Measurements from ENCODE around the gene ENOPH1.

The ENOPH1 gene

GRCh38 chr4:82436780-82437179 is 6.4 kb downstream of the ENOPH1 start:
- Histone ChIP-seq H3K4me3 (IDR thresholded peaks at IDR 0.05; ENCODE audit: insufficient read depth, low read depth, low read length) (no peak overlapping the region), H3K36me3 (ENCODE audit: insufficient read depth) (peaks cover 9% of the 10 kb centered on the region; the same call in 1 of the 2 replicates), H2AFZ (ENCODE audit: low read depth) (no peak overlapping the region), H3K9ac (no peak overlapping the region), H4K20me1 (ENCODE audit: insufficient read depth) (peaks cover 14% of the 10 kb centered on the region), H3K4me2 (no peak overlapping the region), H3K4me1 (ENCODE audit: low read depth, poor library complexity, severe bottlenecking) (peaks cover 17% of the 10 kb centered on the region), H3K27me3 (ENCODE audit: insufficient read depth, low read depth) (no peaks in the 10 kb centered on the region), H3K79me2 (ENCODE audit: insufficient read depth, low read depth) (peaks cover 97% of the 10 kb centered on the region), H3K27ac (no peak overlapping the region)
- no peak for TF ChIP-seq CTCF (conservative IDR thresholded peaks at IDR 0.05; ENCODE audit: low read depth, low read length)

DNA sequence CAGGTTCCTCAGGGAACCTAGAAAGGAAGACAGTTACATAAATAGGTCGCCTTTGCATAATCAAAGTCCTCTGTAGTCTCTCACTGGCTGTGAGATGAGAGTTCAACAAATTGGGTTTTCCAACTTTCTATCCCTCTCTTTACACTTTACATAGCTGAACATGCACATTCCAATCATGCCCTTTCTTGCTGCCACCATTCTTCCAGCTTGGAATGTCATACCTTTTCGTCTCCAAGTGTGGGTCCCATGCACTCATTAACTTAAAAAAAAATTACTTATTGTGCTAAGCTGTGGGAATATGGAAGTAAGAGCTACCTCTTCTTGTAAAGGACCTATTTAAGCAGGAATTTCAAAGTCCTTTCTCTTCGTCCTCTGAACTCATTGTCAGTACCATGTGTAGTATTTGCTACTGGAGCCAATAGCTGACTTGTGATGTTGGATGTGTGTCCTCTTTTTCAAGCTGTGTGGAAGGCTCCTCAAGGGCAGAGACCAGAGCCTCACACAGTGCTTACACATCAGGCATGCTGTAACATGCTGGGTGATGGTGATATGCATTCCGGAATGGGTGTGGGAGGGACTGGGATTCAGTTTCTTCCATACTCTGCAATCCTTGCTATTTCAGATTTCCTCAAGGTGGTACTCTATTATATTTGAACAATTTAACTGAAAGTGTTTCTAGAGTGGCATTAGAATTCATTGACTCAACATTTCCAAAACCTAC is 7.1 kb downstream of the ENOPH1 start:
- TF ChIP-seq CTCF (conservative IDR thresholded peaks at IDR 0.05; ENCODE audit: low read depth, low read length) = no peak
- Histone ChIP-seq H3K27me3 (ENCODE audit: insufficient read depth, low read depth) (no peaks in the 10 kb centered on the region), H3K79me2 (ENCODE audit: insufficient read depth, low read depth) (peaks cover 97% of the 10 kb centered on the region), H2AFZ (ENCODE audit: low read depth) (no peak overlapping the region), H4K20me1 (ENCODE audit: insufficient read depth) (peaks cover 16% of the 10 kb centered on the region), H3K9ac (no peak overlapping the region), H3K4me1 (ENCODE audit: low read depth, poor library complexity, severe bottlenecking) (peaks cover 10% of the 10 kb centered on the region), H3K4me2 (no peak overlapping the region), H3K4me3 (IDR thresholded peaks at IDR 0.05; ENCODE audit: insufficient read depth, low read depth, low read length) (no peak overlapping the region), H3K36me3 (ENCODE audit: insufficient read depth) (peaks cover 9% of the 10 kb centered on the region; the same call in 1 of the 2 replicates), H3K27ac (no peak overlapping the region)

DNA sequence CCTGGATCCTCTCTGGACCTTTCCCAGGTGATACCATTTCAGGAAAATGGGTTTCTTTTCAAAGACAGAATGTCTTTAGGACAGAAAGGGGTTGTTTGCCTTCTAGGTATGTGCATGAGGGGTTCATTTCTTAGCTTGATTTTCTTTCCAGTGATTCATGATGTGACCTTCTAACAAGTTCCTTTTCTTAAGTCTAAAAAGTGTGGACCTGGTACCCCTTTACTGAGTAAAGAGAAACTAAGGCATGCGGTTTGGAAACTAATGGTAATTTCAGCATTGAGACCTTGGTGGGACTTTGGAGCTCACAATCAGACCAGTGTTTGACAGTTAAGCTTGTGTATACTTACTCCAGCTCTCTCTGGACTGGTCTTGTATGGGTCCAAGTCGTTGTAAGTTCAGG is 8.7 kb downstream of the ENOPH1 start:
- peaks cover 9% of the 10 kb centered on the region; the same call in 1 of the 2 replicates for H3K36me3 ChIP-seq (ENCODE audit: insufficient read depth)
- no peak for TF ChIP-seq CTCF (conservative IDR thresholded peaks at IDR 0.05; ENCODE audit: low read depth, low read length)
- no peak overlapping the region for H3K9ac ChIP-seq
- H3K4me1 ChIP-seq (ENCODE audit: low read depth, poor library complexity, severe bottlenecking) = no peaks in the 10 kb centered on the region
- no peak overlapping the region for H3K4me3 ChIP-seq (IDR thresholded peaks at IDR 0.05; ENCODE audit: insufficient read depth, low read depth, low read length)
- H3K27ac ChIP-seq = no peak overlapping the region
- peaks cover 96% of the 10 kb centered on the region for H3K79me2 ChIP-seq (ENCODE audit: insufficient read depth, low read depth)
- H3K27me3 ChIP-seq (ENCODE audit: insufficient read depth, low read depth) = no peaks in the 10 kb centered on the region
- no peak overlapping the region for H3K4me2 ChIP-seq
- peaks cover 21% of the 10 kb centered on the region for H4K20me1 ChIP-seq (ENCODE audit: insufficient read depth)
- H2AFZ ChIP-seq (ENCODE audit: low read depth) = no peak overlapping the region

DNA sequence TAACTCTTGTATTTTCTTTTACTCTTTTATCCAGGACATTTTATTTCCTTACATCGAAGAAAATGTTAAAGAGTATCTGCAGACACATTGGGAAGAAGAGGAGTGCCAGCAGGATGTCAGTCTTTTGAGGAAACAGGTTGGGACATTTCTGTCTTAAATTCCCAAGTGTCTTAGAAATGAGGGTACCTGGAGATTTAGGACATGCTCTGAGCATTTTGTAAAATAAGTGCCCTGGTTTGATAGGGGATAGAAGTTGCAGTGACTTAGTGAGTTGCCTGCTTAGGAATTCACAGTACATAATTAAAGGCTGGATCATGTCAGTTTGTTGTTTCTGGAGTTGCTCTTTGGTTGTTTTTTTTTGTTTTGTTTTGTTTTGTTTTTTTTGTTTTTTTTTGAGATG is 17.5 kb downstream of the ENOPH1 start:
- no peaks in the 10 kb centered on the region; the same call in 1 of the 2 replicates for H3K36me3 ChIP-seq (ENCODE audit: insufficient read depth)
- peaks cover 39% of the 10 kb centered on the region; the same call in 1 of the 2 replicates for H3K79me2 ChIP-seq (ENCODE audit: insufficient read depth, low read depth)

More for the DNA sequence above, 17.5 kb downstream of the ENOPH1 start:
- Histone ChIP-seq H3K4me3 (IDR thresholded peaks at IDR 0.05; ENCODE audit: insufficient read depth, low read depth, low read length) (no peak overlapping the region), H3K9ac (no peak overlapping the region), H3K4me2 (no peak overlapping the region), H2AFZ (ENCODE audit: low read depth) (no peak overlapping the region), H4K20me1 (ENCODE audit: insufficient read depth) (0 out of 2 replicates have a peak, but pooled peaks cover 4% of the 10 kb centered on the region), H3K4me1 (ENCODE audit: low read depth, poor library complexity, severe bottlenecking) (no peaks in the 10 kb centered on the region), H3K27me3 (ENCODE audit: insufficient read depth, low read depth) (no peaks in the 10 kb centered on the region), H3K27ac (no peak overlapping the region)
- no peak for TF ChIP-seq CTCF (conservative IDR thresholded peaks at IDR 0.05; ENCODE audit: low read depth, low read length)
